PFSK-1 (cell line): ENCODE results near the gene OSBPL3.

Experiments
- FOXP2 ChIP-seq: optimal IDR thresholded peaks from 2 replicates; pipeline ENCODE3; 2011; ENCODE audit warnings: borderline replicate concordance, control low read depth, inconsistent platforms; ENCODE audit not compliant: insufficient read depth; ENCODE audit errors: extremely low read length, extremely low read depth
- POLR2AphosphoS5 ChIP-seq: IDR thresholded peaks from 2 replicates; pipeline ENCODE4 v1.6.1; 2012; ENCODE audit warnings: low read depth, mild to moderate bottlenecking, control low read depth, low read length, moderate library complexity
- REST ChIP-seq, 2 experiments: IDR thresholded peaks; 2 replicates each; pipeline versions ENCODE4 v1.6.1 to v1.8.0; 2011 to 2012; ENCODE audit warnings: low read depth in 2 of 2, low read length in 2 of 2, control low read depth in 1 of 2, inconsistent platforms in 1 of 2, mild to moderate bottlenecking in 1 of 2, moderate library complexity in 1 of 2; ENCODE audit not compliant: insufficient read depth in 1 of 2
- SIN3A ChIP-seq: IDR thresholded peaks from 2 replicates; pipeline ENCODE4 v1.6.1; 2012; ENCODE audit warnings: mild to moderate bottlenecking, low read length, moderate library complexity, borderline replicate concordance; ENCODE audit not compliant: insufficient read depth
- TAF1 ChIP-seq: IDR thresholded peaks from 2 replicates; pipeline ENCODE4 v1.6.1; 2012; ENCODE audit warnings: low read length, control low read depth, borderline replicate concordance; ENCODE audit not compliant: insufficient read depth

OSBPL3 gene

GRCh38 chr7:24819916-24820689, 159.9 kb downstream of the OSBPL3 start:
- no peak for TF ChIP-seq POLR2AphosphoS5
- no peak for TF ChIP-seq SIN3A
- no peak for TF ChIP-seq REST (IDR thresholded peaks at IDR 0.05; ENCODE audit: insufficient read depth in 1 of 2, low read depth in 2 of 2, low read length in 2 of 2)
- no peak for TF ChIP-seq TAF1
- no peak for TF ChIP-seq FOXP2

GRCh38 chr7:24817339-24817738, 162.6 kb downstream of the OSBPL3 start:
- TF ChIP-seq TAF1, result no peak
- TF ChIP-seq FOXP2, result no peak
- no peak for TF ChIP-seq SIN3A
- no peak for TF ChIP-seq POLR2AphosphoS5

GRCh38 chr7:24816868-24817267, 163.1 kb downstream of the OSBPL3 start:
- TF ChIP-seq TAF1 (no peak), REST (IDR thresholded peaks at IDR 0.05; ENCODE audit: insufficient read depth in 1 of 2, low read depth in 2 of 2, low read length in 2 of 2) (no peak), FOXP2 (no peak), POLR2AphosphoS5 (no peak), SIN3A (no peak)

- TF ChIP-seq POLR2AphosphoS5 (no peak), FOXP2 (no peak)
These were observed 167.6 kb downstream of the OSBPL3 start for GRCh38 chr7:24812305-24812945.

- TF ChIP-seq FOXP2 (no peak), REST (IDR thresholded peaks at IDR 0.05; ENCODE audit: insufficient read depth in 1 of 2, low read depth in 2 of 2, low read length in 2 of 2) (no peak), POLR2AphosphoS5 (no peak), TAF1 (no peak), SIN3A (no peak)
These were observed 171.5 kb downstream of the OSBPL3 start for GRCh38 chr7:24808518-24808917.

- TF ChIP-seq TAF1 (no peak), REST (IDR thresholded peaks at IDR 0.05; ENCODE audit: insufficient read depth in 1 of 2, low read depth in 2 of 2, low read length in 2 of 2) (no peak), POLR2AphosphoS5 (no peak), FOXP2 (no peak), SIN3A (no peak)
These were observed 177.7 kb downstream of the OSBPL3 start for GRCh38 chr7:24802300-24802699.
